ENCODE measurements around the gene PRR3.

PRR3 gene

DNA sequence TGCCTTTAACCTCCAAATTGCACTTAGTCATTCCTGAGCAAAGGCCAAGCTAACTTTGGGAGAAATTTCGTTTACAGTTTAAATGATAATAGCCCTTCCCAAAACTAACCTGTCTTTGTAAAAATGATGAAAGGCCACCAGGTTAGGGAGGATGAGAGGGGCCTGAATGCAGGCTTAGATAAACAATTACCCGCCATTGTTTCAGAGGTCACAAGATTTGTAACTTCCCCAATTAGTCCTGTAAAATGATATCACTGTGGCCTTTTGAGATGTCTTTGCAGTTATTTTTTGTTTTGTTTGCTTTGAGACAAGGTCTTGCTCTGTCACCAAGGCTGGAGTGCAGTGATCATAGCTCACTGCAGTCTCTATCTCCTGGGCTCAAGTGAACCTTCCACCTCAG is 27.1 kb upstream of the PRR3 start:
- DNase-seq (ENCODE audit: low read depth) = no peak
- no peak overlapping the region for H3K4me3 ChIP-seq (ENCODE audit: low read depth, low read length)
- no peak for TF ChIP-seq CTCF (IDR thresholded peaks at IDR 0.05; ENCODE audit: control insufficient read depth, extremely low read depth, insufficient read depth)

DNA sequence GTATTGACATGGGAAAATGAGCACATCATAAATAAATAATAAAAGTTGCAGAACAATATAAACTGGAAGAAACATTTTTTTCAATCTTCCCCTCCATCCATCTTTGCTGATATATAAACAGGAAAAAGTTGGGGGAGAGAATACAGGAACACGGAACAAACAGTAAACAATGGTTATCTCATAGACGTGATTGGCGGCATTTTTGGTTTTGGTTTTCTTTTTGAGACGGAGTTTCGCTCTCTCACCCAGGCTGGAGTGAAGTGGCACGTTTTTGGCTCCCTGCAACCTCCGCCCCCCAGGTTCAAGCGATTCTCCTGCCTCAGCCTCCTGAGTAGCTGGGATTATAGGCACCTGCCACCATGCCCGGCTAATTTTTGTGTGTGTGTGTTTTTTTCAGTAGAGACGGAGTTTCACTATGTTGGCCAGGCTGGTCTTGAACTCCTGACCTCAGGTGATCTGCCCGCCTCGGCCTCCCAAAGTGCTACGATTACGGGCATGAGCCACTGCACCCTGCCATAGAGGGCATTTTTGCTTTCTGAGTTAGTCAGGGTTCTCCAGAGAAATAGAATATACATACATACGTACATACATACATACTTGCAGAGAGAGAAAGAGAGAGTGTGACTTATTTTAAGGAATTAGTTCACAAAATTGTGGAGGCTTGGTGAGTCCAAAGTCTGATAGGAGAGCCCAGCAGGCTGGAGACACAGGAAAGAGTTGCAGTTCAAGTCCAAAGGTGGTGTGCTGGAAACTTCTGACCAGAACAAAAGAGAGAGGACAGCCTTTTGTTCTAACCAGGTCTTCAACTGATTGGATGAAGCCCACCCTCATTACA is 23.4 kb upstream of the PRR3 start:
- DNase-seq (ENCODE audit: low read depth) = no peak
- no peak overlapping the region for H3K4me3 ChIP-seq (ENCODE audit: low read depth, low read length)
- no peak for TF ChIP-seq CTCF (IDR thresholded peaks at IDR 0.05; ENCODE audit: control insufficient read depth, extremely low read depth, insufficient read depth)

- no peak for TF ChIP-seq CTCF (IDR thresholded peaks at IDR 0.05; ENCODE audit: control insufficient read depth, extremely low read depth, insufficient read depth)
- DNase-seq (ENCODE audit: low read depth) = no peak
- H3K4me3 ChIP-seq (ENCODE audit: low read depth, low read length) = no peak overlapping the region
These were observed 19.2 kb upstream of the PRR3 start for GRCh38 chr6:30537931-30538330.

GRCh38 chr6:30541515-30542403 is 15.3 kb upstream of the PRR3 start:
- H3K4me3 ChIP-seq (ENCODE audit: low read depth, low read length) = peak overlapping the region; percentile 3
- peak; percentile 59 for DNase-seq (ENCODE audit: low read depth)
- TF ChIP-seq CTCF (IDR thresholded peaks at IDR 0.05; ENCODE audit: control insufficient read depth, extremely low read depth, insufficient read depth) = peak; percentile 95

DNA sequence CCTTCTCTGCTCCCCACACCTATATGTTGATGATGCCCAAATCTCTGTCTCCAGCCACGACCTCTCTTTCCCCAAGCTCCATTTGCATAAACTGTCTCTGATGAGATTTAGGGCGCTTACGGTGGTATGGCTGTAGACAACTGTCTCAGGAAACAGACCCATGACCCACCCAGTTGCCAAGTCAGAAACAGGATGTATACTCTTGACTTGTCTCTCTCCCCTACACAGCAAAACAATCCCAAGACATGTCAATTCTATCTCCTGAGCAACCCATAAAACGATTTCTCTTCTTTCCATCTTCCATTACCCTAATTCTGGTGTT is 14.7 kb upstream of the PRR3 start:
- H3K4me3 ChIP-seq (ENCODE audit: low read depth, low read length) = no peak overlapping the region
- no peak for TF ChIP-seq CTCF (IDR thresholded peaks at IDR 0.05; ENCODE audit: control insufficient read depth, extremely low read depth, insufficient read depth)
- DNase-seq (ENCODE audit: low read depth) = no peak

GRCh38 chr6:30542915-30543314 is 14.2 kb upstream of the PRR3 start:
- H3K4me3 ChIP-seq (ENCODE audit: low read depth, low read length) = no peak overlapping the region
- DNase-seq (ENCODE audit: low read depth) = no peak
- no peak for TF ChIP-seq CTCF (IDR thresholded peaks at IDR 0.05; ENCODE audit: control insufficient read depth, extremely low read depth, insufficient read depth)
